ENCODE results near the gene DEFB127.
"Not testable (repeated sequence)": the region's sequence is repeated elsewhere in the genome, so short reads cannot be mapped to it uniquely, and the experiment has no call there.

DEFB127 gene, protein sequence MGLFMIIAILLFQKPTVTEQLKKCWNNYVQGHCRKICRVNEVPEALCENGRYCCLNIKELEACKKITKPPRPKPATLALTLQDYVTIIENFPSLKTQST

DNA sequence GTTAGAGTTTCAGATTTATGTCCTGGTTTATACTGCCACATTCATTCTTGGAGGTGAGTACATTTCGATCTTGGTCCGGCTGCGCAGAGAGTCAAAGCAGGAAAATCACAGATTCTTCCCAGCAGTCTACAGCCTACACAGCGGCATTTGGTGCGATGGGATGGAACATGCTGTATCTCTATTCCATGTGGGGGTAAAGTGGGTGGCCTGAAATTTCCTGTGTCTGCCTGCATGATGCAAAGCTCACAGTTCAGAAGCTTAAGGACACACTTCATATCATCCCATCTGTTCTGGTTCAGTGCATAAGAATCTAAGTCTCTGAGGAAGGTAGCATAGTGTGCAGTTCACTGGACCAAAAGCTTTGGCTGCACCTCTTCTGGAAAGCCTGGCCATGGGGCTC, at the start of gene DEFB127:
DEFB127 (plus strand) TSS at position 301 of the 400 bp plus-strand sequence; CDS start at position 392, 91 bp downstream.
- no peak for DNase-seq

DNA sequence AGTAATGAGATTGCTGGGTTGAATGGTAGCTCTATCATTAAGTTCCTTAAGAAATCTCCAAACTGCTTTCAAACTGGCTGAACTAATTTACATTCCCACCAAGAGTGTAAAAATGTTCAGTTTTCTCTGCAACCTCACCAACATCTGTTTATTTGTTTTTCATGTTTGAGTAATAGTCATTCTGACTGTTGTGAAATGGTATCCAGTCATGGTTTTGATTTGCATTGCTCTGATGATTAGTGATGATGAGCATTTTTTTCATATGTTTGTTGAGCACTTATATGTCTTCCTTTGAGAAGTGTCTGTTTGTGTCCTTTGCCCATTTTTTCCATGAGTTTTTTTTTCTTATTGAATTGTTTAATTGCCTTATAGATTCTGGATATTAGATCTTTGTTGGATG, 44.9 kb upstream of the DEFB127 start:
- DNase-seq = no peak

- DNase-seq = no peak
These were observed 39.7 kb upstream of the DEFB127 start for GRCh38 chr20:117518-117917.

DNA sequence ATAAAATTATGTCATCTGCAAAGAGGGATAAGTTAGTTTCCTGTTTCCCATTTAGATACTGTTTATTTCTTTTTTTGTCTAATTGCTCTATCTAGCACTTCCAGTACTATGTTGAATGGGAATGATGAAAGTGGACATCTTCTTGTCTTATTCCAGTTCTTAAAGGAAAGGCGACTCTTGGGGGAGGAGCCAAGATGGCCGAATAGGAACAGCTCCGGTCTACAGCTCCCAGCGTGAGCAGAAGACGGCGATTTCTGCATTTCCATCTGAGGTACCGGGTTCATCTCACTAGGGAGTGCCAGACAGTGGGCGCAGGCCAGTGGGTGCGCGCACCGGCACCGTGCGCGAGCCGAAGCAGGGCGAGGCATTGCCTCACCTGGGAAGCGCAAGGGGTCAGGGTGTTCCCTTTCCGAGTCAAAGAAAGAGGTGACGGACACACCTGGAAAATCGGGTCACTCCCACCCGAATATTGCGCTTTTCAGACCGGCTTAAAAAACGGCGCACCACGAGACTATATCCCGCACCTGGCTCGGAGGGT, 27.4 kb upstream of the DEFB127 start:
- not testable (repeated sequence) for DNase-seq

- no peak for DNase-seq
These were observed 19.4 kb upstream of the DEFB127 start for GRCh38 chr20:137668-138490.

DNA sequence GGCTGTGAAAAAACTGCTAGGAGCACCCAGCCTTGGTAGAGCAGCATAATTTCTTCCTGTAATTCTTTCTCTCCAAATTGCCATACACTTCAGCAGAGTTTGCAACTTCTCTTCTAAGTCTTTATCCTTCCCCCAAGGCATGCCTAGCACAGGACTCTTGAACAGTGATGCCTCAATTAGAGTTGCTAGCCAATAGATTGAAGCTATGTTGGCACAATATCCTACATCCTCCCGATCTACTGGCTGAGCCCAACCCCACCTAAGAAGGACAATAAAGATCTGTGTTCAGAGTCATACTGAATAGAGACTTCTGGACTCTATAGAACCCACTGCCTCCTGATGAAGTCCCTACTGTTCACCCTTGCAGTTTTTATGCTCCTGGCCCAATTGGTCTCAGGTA, 15.0 kb upstream of the DEFB127 start, which contains the start of gene DEFB126:
DEFB126 (plus strand) TSS at position 301 of the 400 bp plus-strand sequence; CDS start at position 340, 39 bp downstream.
- DNase-seq = no peak

DNA sequence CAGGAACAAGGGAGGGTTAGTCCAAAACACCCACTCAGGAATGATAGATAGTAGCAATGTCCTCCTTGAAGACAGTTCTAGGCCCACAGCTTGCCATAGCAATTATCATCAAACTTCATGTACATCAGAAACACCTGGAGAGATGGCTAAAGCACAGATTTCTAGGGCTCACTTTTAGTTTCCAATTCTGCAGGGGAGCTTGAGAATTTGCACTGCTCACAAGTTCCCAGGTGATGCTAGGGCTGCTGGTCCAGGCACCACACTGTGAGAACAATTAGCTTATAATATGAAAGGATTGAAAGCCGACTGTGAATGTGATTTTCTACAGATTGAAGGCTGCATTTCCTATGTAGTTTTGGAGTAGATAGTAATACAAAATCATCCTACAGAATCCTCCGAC, 11.4 kb upstream of the DEFB127 start:
- DNase-seq = no peak

- no peak for DNase-seq
These were observed 5.1 kb upstream of the DEFB127 start for GRCh38 chr20:152131-152530.

GRCh38 chr20:164618-165017, 7.4 kb downstream of the DEFB127 start:
- DNase-seq = no peak

DNA sequence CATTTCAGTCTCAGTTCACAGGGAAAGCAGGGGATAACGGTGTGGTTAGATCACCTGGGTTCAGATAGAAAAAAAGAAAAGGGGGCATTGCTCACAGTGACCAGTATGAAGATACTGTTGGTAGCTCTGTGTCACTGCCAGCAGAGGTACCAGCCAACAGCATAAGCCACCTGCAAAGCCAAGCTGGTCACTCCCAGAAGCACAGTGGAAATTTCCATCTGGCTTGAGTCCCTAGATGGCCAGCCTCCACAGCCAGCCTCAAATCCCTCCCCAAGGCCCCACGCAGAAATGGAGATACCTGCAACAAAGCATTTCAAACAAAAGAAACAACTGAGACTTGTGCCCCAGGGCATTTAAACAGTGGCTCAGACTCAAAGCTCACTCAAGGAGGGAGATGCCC, 11.6 kb downstream of the DEFB127 start:
- no peak for DNase-seq

DNA sequence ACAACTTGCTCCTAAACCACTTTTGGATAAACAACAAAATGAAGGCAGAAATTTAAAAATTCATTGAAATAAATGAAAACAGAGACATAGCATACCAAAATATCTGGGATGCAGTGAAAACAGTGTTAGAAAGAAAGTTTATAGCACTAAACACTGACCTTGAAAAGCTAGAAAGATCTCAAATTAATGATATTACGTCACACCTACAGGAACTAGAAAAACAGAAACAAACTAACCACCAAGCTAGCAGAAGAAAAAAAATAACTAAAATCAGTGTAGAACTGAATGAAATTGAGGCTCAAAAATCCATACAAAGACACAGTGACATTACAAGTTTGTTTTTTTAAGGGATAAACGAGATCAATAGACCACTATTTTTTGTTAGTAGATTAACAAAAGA, 27.0 kb downstream of the DEFB127 start:
- no peak for DNase-seq

GRCh38 chr20:187733-188132, 30.5 kb downstream of the DEFB127 start:
- DNase-seq = no peak

- no peak for DNase-seq
These were observed 32.4 kb downstream of the DEFB127 start, which contains the start of gene DEFB128 for GRCh38 chr20:189611-190010. Gene DEFB128, minus strand, starts transcription at chr20:189711. Its CDS starts 88 bp downstream, at chr20:189623.

DNA sequence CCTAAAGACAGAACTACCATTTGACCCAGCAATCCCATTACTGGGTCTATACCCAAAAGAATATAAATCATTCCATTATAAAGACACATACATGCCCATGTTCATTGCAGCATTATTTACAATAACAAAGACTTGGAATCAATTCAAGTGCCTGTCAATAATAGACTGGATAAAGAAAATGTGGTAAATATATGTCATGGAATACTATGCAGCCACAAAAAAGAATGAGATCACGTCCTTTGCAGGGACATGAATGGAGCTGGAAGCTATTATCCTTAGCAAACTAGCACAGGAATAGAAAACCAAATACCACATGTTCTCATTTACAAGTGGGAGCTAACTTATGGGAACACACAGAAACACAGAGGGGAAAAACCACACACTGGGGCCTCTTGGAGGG, 41.0 kb downstream of the DEFB127 start:
- DNase-seq = no peak

DNA sequence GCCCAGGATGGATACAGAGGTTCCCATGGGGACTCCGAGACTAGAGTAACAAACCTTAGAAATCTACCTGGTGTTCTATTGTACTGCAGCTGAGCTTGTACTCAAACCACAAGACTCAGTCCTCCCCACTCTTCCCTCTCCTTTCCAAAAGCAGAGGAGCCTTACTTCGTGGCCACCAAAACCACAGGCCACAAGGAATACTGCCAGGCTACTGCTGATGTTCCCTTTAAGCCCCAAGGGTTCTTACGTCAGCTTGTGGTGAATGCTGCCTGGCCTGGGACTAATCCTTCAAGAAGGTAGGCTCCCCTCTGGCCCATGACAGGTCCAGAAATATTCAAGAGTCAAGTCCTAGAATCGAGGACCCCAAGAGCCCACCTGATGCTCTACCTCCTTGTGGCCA, 42.7 kb downstream of the DEFB127 start:
- DNase-seq = no peak

GRCh38 chr20:203630-204029, 46.4 kb downstream of the DEFB127 start:
- not testable (repeated sequence) for DNase-seq

All from stimulated activated CD4-positive, alpha-beta T cell treated with anti-CD3 and anti-CD28 coated beads, Interleukin-12 subunit alpha, Interleukin-12 subunit beta, amount 100 ng/mL, for 4 hours (primary cell).